K562 (cell line): ENCODE results near the gene PVALEF. TPM values are rescaled to one million over a fixed set of nuclear protein-coding genes. Genes with fewer than 3 reads are reported as not detected.
A peak's percentile ranks its signal among the peaks of the same experiment; 100 is the strongest.

ENCODE experiments used
- BMI1 ChIP-seq: fragments of 150-350 bp; IDR thresholded peaks from 2 replicates; pipeline ENCODE4 v1.6.1; 2014; ENCODE audit warnings: low read length
- CBFA2T2 ChIP-seq: fragments of 450-650 bp; conservative IDR thresholded peaks from 2 replicates; pipeline ENCODE4 v1.6.1; 2017; ENCODE audit warnings: mild to moderate bottlenecking
- CBFB ChIP-seq: sonication (generic); formaldehyde crosslinking; IDR thresholded peaks from 2 replicates; pipeline ENCODE4 v1.4.0; 2020; ENCODE audit warnings: mild to moderate bottlenecking, missing genetic modification reagents
- ELF2 ChIP-seq: fragments of 250-450 bp; sonication (Bioruptor Pico); IDR thresholded peaks from 2 replicates; pipeline ENCODE4 v1.5.0; 2021; ENCODE audit warnings: mild to moderate bottlenecking
- FOXP1 ChIP-seq: sonication (generic); formaldehyde crosslinking; IDR thresholded peaks from 2 replicates; pipeline ENCODE4 v1.8.0; 2022; ENCODE audit warnings: mild to moderate bottlenecking, missing genetic modification reagents
- GATAD2A ChIP-seq: fragments of 450-650 bp; IDR thresholded peaks from 2 replicates; pipeline ENCODE4 v1.6.1; 2017
- KLF1 ChIP-seq: fragments of 450-650 bp; IDR thresholded peaks from 2 replicates; pipeline ENCODE4 v1.6.1; 2016; ENCODE audit warnings: missing genetic modification characterization, missing compliant biosample characterization
- MCM7 ChIP-seq, 2 experiments: fragments of 450-650 bp; IDR thresholded peaks; 2 replicates each; pipeline ENCODE4 v1.6.1; 2016 to 2018
- MED1 ChIP-seq: sonication (generic); formaldehyde crosslinking; IDR thresholded peaks from 2 replicates; pipeline ENCODE4 v1.8.1; 2023; ENCODE audit warnings: missing genetic modification reagents, borderline replicate concordance
- NELFE ChIP-seq: IDR thresholded peaks from 2 replicates; pipeline ENCODE4 v1.6.1; 2011; ENCODE audit warnings: mild to moderate bottlenecking; ENCODE audit not compliant: insufficient read depth, insufficient read length
- NONO ChIP-seq, 2 experiments: fragments of 200-400 bp in 1 of 2; fragments of 450-650 bp in 1 of 2; formaldehyde crosslinking in 1 of 2; IDR thresholded peaks; 2 replicates each; pipeline ENCODE4 v1.6.1; 2017; ENCODE audit warnings: low read depth in 2 of 2, mild to moderate bottlenecking in 2 of 2, moderate library complexity in 2 of 2, low read length in 1 of 2
- RBM25 ChIP-seq: fragments of 200-400 bp; formaldehyde crosslinking; IDR thresholded peaks from 2 replicates; pipeline ENCODE4 v1.6.1; 2018; ENCODE audit warnings: low read length, low read depth, moderate library complexity; ENCODE audit not compliant: severe bottlenecking
- SMAD2 ChIP-seq: fragments of 150-350 bp; IDR thresholded peaks from 2 replicates; pipeline ENCODE4 v1.6.1; 2014; ENCODE audit warnings: low read depth, mild to moderate bottlenecking, low read length
- ZNF174 ChIP-seq: fragments of 250-450 bp; sonication (Bioruptor Pico); IDR thresholded peaks from 2 replicates; pipeline ENCODE4 v1.4.0; 2020; ENCODE audit warnings: mild to moderate bottlenecking
- ZNF239 ChIP-seq: fragments of 250-450 bp; sonication (Bioruptor Pico); IDR thresholded peaks from 2 replicates; pipeline ENCODE4 v1.4.0; 2020; ENCODE audit warnings: mild to moderate bottlenecking
- ZNF431 ChIP-seq: sonication (generic); formaldehyde crosslinking; IDR thresholded peaks from 2 replicates; pipeline ENCODE4 v1.8.0; 2022; ENCODE audit warnings: mild to moderate bottlenecking, missing genetic modification reagents
- polyA plus RNA-seq, 8 experiments: library from polyadenylated mRNA; depleted of rRNA in 4 of 8; stranded (reverse) in 5 of 8; unstranded in 3 of 8; fragments of >200 nt; fragmentation: Nextera tagmentation in 2 of 8; fragmentation: Illumina TruSeq in 1 of 8; extraction: Ambion mirVana in 2 of 8; extraction: Trizol in 1 of 8; gene quantifications; 2 replicates each; pipeline versions ENCODE4 v1.2.1 to v1.2.3, GENCODE V29; 2011 to 2014; ENCODE audit warnings: inconsistent platforms in 1 of 8, missing spikeins in 1 of 8
- total RNA-seq, 7 experiments: library from RNA; depleted of rRNA in 6 of 7; stranded (reverse); fragments of >200 nt in 6 of 7; fragmentation: Illumina TruSeq in 2 of 7; extraction: Trizol in 2 of 7; gene quantifications; 2 replicates each; pipeline versions ENCODE4 v1.2.1 to v1.2.3, GENCODE V29; 2011 to 2021; ENCODE audit warnings: low replicate concordance in 1 of 7
- TF ChIP-seq, protein P1 (sequence below), 2 experiments: fragments of 450-650 bp; IDR thresholded peaks; 2 replicates each; pipeline ENCODE4 v1.6.1; 2016; ENCODE audit warnings: mild to moderate bottlenecking in 2 of 2, borderline replicate concordance in 1 of 2, low read depth in 1 of 2, moderate library complexity in 1 of 2
- TF ChIP-seq, protein P2 (sequence below): fragments of 450-650 bp; IDR thresholded peaks from 2 replicates; pipeline ENCODE4 v1.6.1; 2016
- TF ChIP-seq, protein P3 (sequence below): sonication (generic); formaldehyde crosslinking; IDR thresholded peaks from 2 replicates; pipeline ENCODE4 v1.8.1; 2023; ENCODE audit warnings: mild to moderate bottlenecking, missing genetic modification reagents
- TF ChIP-seq, protein P4 (sequence below): sonication (generic); formaldehyde crosslinking; IDR thresholded peaks from 2 replicates; pipeline ENCODE4 v1.9.0; 2022; ENCODE audit warnings: mild to moderate bottlenecking, missing genetic modification reagents

The PVALEF gene
- total and polyA plus RNA-seq, 9 of the 15 experiments (the other 6 are each of a cell fraction or from before 2014, with no cell fraction given) = not detected

DNA sequence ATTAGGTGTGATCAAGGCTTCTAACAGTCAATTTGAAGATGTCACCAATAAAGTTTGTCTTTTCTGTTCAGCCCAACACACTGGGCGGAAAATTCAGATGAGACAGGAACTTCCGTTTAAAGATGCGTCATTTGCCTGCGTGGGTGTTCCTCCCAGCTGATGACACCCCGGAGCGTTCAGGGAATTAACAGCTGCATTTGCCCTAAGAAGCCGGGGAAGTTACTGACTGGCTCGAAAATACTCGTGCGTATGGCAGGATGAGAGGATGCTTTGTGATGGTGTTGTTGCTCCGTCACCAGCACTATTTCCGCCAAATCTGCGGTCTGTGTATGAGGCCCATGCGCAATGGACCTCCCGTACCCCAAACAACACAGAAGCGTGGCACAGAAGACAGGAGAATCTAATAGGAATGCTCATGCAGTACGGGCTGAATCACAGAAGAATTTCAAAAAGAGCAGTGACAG, 11.9 kb upstream of the PVALEF start (continued):
- TF ChIP-seq, protein P1, sequence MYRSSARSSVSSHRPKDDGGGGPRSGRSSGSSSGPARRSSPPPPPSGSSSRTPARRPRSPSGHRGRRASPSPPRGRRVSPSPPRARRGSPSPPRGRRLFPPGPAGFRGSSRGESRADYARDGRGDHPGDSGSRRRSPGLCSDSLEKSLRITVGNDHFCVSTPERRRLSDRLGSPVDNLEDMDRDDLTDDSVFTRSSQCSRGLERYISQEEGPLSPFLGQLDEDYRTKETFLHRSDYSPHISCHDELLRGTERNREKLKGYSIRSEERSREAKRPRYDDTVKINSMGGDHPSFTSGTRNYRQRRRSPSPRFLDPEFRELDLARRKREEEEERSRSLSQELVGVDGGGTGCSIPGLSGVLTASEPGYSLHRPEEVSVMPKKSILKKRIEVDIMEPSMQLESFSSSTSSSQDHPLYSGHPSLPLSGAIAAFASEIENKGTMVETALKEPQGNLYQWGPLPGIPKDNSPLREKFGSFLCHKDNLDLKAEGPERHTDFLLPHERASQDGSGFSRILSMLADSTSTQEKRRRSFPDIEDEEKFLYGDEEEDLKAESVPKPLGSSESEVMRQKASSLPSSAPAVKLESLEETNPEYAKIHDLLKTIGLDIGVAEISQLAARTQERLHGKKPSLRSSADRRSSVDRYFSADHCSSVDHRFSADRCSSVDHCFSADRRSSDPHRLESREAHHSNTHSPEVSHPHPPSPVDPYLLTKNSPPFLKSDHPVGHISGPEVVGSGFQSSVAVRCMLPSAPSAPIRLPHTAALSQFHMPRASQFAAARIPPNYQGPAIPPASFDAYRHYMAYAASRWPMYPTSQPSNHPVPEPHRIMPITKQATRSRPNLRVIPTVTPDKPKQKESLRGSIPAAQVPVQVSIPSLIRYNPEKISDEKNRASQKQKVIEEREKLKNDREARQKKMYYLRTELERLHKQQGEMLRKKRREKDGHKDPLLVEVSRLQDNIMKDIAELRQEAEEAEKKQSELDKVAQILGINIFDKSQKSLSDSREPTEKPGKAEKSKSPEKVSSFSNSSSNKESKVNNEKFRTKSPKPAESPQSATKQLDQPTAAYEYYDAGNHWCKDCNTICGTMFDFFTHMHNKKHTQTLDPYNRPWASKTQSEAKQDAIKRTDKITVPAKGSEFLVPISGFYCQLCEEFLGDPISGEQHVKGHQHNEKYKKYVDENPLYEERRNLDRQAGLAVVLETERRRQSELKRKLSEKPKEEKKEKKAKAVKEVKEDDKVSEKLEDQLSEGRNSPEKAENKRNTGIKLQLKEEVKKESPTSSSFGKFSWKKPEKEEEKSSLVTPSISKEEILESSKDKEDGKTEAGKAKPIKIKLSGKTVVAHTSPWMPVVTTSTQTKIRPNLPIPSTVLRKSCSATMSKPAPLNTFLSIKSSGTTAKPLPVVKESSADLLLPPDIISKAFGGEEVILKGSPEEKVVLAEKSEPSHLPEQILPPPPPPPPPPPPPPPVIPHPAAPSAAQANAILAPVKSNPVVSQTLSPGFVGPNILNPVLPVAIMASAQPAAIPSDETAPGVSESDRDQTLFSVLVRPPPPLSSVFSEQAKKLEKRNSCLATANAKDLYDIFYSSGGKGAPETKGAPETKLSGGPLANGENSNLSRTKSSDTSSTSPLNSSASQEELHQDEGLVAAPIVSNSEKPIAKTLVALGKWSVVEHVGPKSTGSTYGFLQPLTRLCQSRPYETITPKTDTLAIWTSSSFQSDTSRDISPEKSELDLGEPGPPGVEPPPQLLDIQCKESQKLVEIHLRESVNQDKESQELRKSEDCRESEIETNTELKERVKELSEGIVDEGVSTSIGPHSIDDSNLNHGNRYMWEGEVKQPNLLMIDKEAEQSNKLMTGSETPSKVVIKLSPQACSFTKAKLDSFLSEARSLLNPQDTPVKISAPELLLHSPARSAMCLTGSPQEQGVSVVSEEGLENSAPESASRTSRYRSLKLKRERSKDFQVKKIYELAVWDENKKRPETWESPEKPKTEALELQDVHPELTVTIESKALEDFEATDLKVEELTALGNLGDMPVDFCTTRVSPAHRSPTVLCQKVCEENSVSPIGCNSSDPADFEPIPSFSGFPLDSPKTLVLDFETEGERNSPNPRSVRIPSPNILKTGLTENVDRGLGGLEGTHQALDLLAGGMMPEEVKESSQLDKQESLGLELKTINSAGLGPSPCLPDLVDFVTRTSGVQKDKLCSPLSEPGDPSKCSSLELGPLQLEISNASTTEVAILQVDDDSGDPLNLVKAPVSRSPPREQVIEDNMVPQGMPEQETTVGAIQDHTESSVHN (IDR thresholded peaks at IDR 0.05; ENCODE audit: borderline replicate concordance in 1 of 2, low read depth in 1 of 2) = peak in 1 of 2 experiments; percentile 92; a peak in 2 of 4 replicates
- TF ChIP-seq, protein P2, sequence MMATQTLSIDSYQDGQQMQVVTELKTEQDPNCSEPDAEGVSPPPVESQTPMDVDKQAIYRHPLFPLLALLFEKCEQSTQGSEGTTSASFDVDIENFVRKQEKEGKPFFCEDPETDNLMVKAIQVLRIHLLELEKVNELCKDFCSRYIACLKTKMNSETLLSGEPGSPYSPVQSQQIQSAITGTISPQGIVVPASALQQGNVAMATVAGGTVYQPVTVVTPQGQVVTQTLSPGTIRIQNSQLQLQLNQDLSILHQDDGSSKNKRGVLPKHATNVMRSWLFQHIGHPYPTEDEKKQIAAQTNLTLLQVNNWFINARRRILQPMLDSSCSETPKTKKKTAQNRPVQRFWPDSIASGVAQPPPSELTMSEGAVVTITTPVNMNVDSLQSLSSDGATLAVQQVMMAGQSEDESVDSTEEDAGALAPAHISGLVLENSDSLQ = peak; percentile 45
- TF ChIP-seq, protein P3, sequence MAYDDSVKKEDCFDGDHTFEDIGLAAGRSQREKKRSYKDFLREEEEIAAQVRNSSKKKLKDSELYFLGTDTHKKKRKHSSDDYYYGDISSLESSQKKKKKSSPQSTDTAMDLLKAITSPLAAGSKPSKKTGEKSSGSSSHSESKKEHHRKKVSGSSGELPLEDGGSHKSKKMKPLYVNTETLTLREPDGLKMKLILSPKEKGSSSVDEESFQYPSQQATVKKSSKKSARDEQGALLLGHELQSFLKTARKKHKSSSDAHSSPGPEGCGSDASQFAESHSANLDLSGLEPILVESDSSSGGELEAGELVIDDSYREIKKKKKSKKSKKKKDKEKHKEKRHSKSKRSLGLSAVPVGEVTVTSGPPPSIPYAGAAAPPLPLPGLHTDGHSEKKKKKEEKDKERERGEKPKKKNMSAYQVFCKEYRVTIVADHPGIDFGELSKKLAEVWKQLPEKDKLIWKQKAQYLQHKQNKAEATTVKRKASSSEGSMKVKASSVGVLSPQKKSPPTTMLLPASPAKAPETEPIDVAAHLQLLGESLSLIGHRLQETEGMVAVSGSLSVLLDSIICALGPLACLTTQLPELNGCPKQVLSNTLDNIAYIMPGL (CRISPR knock-in tag) = no peak
- TF ChIP-seq MED1 (CRISPR knock-in tag) (no peak), ELF2 (CRISPR knock-in tag) (no peak), BMI1 (no peak), RBM25 (no peak), MCM7 (IDR thresholded peaks at IDR 0.05) (no peak), GATAD2A (no peak), ZNF431 (CRISPR knock-in tag) (no peak), CBFB (CRISPR knock-in tag) (no peak), NELFE (no peak), SMAD2 (no peak), FOXP1 (CRISPR knock-in tag) (no peak), ZNF174 (CRISPR knock-in tag) (no peak), NONO (IDR thresholded peaks at IDR 0.05; ENCODE audit: low read depth in 2 of 2, low read length in 1 of 2) (no peak), ZNF239 (CRISPR knock-in tag) (no peak), CBFA2T2 (no peak), KLF1 (no peak)
- TF ChIP-seq, protein P4, sequence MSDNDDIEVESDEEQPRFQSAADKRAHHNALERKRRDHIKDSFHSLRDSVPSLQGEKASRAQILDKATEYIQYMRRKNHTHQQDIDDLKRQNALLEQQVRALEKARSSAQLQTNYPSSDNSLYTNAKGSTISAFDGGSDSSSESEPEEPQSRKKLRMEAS = no peak
